Effector memory CD4-positive, alpha-beta T cell (primary cell): ENCODE data around the gene TCL1B.

Source experiments
- DNase-seq, 3 donors: peaks; one replicate each; pipeline ENCODE4 v3.0.0-alpha.2; 2020
- H3K27ac ChIP-seq: 2 replicates; pipeline ENCODE4 v1.7.0; 2013; ENCODE audit warnings: mild to moderate bottlenecking, low read length, moderate library complexity; ENCODE audit not compliant: insufficient read depth, poor library complexity, severe bottlenecking
- H3K27me3 ChIP-seq: replicated peaks from 2 replicates; pipeline ENCODE4 v1.7.0; 2013; ENCODE audit warnings: mild to moderate bottlenecking, low read length; ENCODE audit not compliant: insufficient read depth, control insufficient read depth, poor library complexity, severe bottlenecking
- H3K36me3 ChIP-seq: 2 replicates; pipeline ENCODE4 v1.7.0; 2013; ENCODE audit warnings: mild to moderate bottlenecking, low read length, moderate library complexity; ENCODE audit not compliant: control insufficient read depth, insufficient read depth
- H3K4me1 ChIP-seq: 2 replicates; pipeline ENCODE4 v1.7.0; 2013; ENCODE audit warnings: low read length, mild to moderate bottlenecking; ENCODE audit not compliant: control insufficient read depth, insufficient read depth, poor library complexity, severe bottlenecking
- H3K4me3 ChIP-seq: 2 replicates; pipeline ENCODE4 v1.7.0; 2013; ENCODE audit warnings: low read length, low read depth, mild to moderate bottlenecking; ENCODE audit not compliant: insufficient read depth, poor library complexity, severe bottlenecking
- H3K9me3 ChIP-seq: 2 replicates; pipeline ENCODE4 v1.7.0; 2013; ENCODE audit warnings: mild to moderate bottlenecking, low read length, moderate library complexity; ENCODE audit not compliant: control insufficient read depth

The TCL1B gene

GRCh38 chr14:95699412-95699811, 13.2 kb downstream of the TCL1B start:
- no peak overlapping the region for H3K4me3 ChIP-seq
- no peaks in the 10 kb centered on the region for H3K4me1 ChIP-seq
- no peaks in the 10 kb centered on the region for H3K27me3 ChIP-seq
- no peaks in the 10 kb centered on the region for H3K9me3 ChIP-seq
- no peak for DNase-seq
- H3K27ac ChIP-seq = no peak overlapping the region
- H3K36me3 ChIP-seq = no peaks in the 10 kb centered on the region

- Histone ChIP-seq H3K27me3 (no peaks in the 10 kb centered on the region), H3K9me3 (no peaks in the 10 kb centered on the region), H3K36me3 (no peaks in the 10 kb centered on the region), H3K27ac (no peak overlapping the region), H3K4me3 (no peak overlapping the region), H3K4me1 (no peaks in the 10 kb centered on the region)
- no peak for DNase-seq
Observed at GRCh38 chr14:95700221-95700976, 14.2 kb downstream of the TCL1B start.

GRCh38 chr14:95701846-95702221, 15.6 kb downstream of the TCL1B start:
- H3K27ac ChIP-seq = no peak overlapping the region
- no peak for DNase-seq
- H3K4me1 ChIP-seq = no peaks in the 10 kb centered on the region

GRCh38 chr14:95703341-95703740, 17.1 kb downstream of the TCL1B start:
- Histone ChIP-seq H3K4me1 (no peaks in the 10 kb centered on the region), H3K27ac (no peak overlapping the region), H3K27me3 (no peaks in the 10 kb centered on the region), H3K9me3 (no peaks in the 10 kb centered on the region), H3K36me3 (no peaks in the 10 kb centered on the region), H3K4me3 (no peak overlapping the region)
- no peak for DNase-seq

More at GRCh38 chr14:95701846-95702221, 15.6 kb downstream of the TCL1B start:
- Histone ChIP-seq H3K9me3 (no peaks in the 10 kb centered on the region), H3K36me3 (no peaks in the 10 kb centered on the region), H3K4me3 (no peak overlapping the region), H3K27me3 (no peaks in the 10 kb centered on the region)

- Histone ChIP-seq H3K4me1 (no peaks in the 10 kb centered on the region), H3K9me3 (no peaks in the 10 kb centered on the region), H3K4me3 (no peak overlapping the region), H3K27me3 (no peaks in the 10 kb centered on the region), H3K36me3 (no peaks in the 10 kb centered on the region), H3K27ac (no peak overlapping the region)
- DNase-seq = no peak
Observed at GRCh38 chr14:95703805-95704204, 17.6 kb downstream of the TCL1B start.

- no peaks in the 10 kb centered on the region for H3K9me3 ChIP-seq
- H3K4me3 ChIP-seq = no peak overlapping the region
- no peaks in the 10 kb centered on the region for H3K4me1 ChIP-seq
- no peak for DNase-seq
- H3K27me3 ChIP-seq = no peaks in the 10 kb centered on the region
- H3K36me3 ChIP-seq = no peaks in the 10 kb centered on the region
- H3K27ac ChIP-seq = no peak overlapping the region
Observed at GRCh38 chr14:95705518-95705917, 19.3 kb downstream of the TCL1B start.

- H3K4me1 ChIP-seq = no peaks in the 10 kb centered on the region
- H3K27ac ChIP-seq = no peak overlapping the region
- H3K4me3 ChIP-seq = no peak overlapping the region
- H3K27me3 ChIP-seq = no peaks in the 10 kb centered on the region
- no peaks in the 10 kb centered on the region for H3K9me3 ChIP-seq
- no peaks in the 10 kb centered on the region for H3K36me3 ChIP-seq
- no peak for DNase-seq
Observed at GRCh38 chr14:95707327-95707726, 21.1 kb downstream of the TCL1B start.

GRCh38 chr14:95710106-95710505, 23.9 kb downstream of the TCL1B start:
- Histone ChIP-seq H3K4me3 (no peak overlapping the region), H3K36me3 (no peaks in the 10 kb centered on the region), H3K9me3 (no peaks in the 10 kb centered on the region), H3K4me1 (no peaks in the 10 kb centered on the region), H3K27ac (no peak overlapping the region), H3K27me3 (no peaks in the 10 kb centered on the region)
- DNase-seq = no peak

GRCh38 chr14:95711476-95712176, 25.4 kb downstream of the TCL1B start:
- Histone ChIP-seq H3K27ac (no peak overlapping the region), H3K4me3 (no peak overlapping the region), H3K27me3 (no peaks in the 10 kb centered on the region), H3K9me3 (no peaks in the 10 kb centered on the region), H3K4me1 (no peaks in the 10 kb centered on the region), H3K36me3 (no peaks in the 10 kb centered on the region)
- no peak for DNase-seq

GRCh38 chr14:95712398-95712797, 26.2 kb downstream of the TCL1B start:
- H3K4me3 ChIP-seq = no peak overlapping the region
- no peaks in the 10 kb centered on the region for H3K4me1 ChIP-seq
- no peak for DNase-seq
- H3K9me3 ChIP-seq = no peaks in the 10 kb centered on the region
- no peaks in the 10 kb centered on the region for H3K27me3 ChIP-seq
- no peaks in the 10 kb centered on the region for H3K36me3 ChIP-seq
- no peak overlapping the region for H3K27ac ChIP-seq
